IPS-20b (cell line): Measurements from ENCODE around the gene CTPS1.

Experiments
- H3K27ac ChIP-seq: one replicate; pipeline ENCODE4 v1.5.1; 2013; ENCODE audit warnings: low read length
- H3K27me3 ChIP-seq: 2 replicates; pipeline ENCODE4 v1.6.1; 2013; ENCODE audit warnings: mild to moderate bottlenecking, low read length, inconsistent platforms; ENCODE audit not compliant: insufficient read depth
- H3K36me3 ChIP-seq: 2 replicates; pipeline ENCODE4 v1.6.1; 2013; ENCODE audit warnings: low read depth, mild to moderate bottlenecking, inconsistent platforms, low read length, moderate library complexity; ENCODE audit not compliant: insufficient read depth
- H3K4me1 ChIP-seq: 2 replicates; pipeline ENCODE4 v1.6.1; 2013; ENCODE audit warnings: mild to moderate bottlenecking, control low read depth, inconsistent platforms, low read length, moderate library complexity; ENCODE audit not compliant: insufficient read depth
- H3K4me3 ChIP-seq: 2 replicates; pipeline ENCODE4 v1.5.1; 2013; ENCODE audit warnings: mild to moderate bottlenecking, low read length, inconsistent platforms
- H3K9ac ChIP-seq: 2 replicates; pipeline ENCODE4 v1.6.1; 2013; ENCODE audit warnings: low read depth, mild to moderate bottlenecking, inconsistent platforms, low read length, moderate library complexity
- H3K9me3 ChIP-seq: 2 replicates; pipeline ENCODE4 v1.6.1; 2013; ENCODE audit warnings: mild to moderate bottlenecking, low read depth, low read length, inconsistent platforms; ENCODE audit not compliant: insufficient read depth

The CTPS1 gene

GRCh38 chr1:41030872-41031616 is 51.5 kb downstream of the CTPS1 start:
- Histone ChIP-seq H3K9me3 (no peaks in the 10 kb centered on the region), H3K27ac (no peak overlapping the region), H3K9ac (no peak overlapping the region), H3K36me3 (peaks cover 7% of the 10 kb centered on the region; the same call in 1 of the 2 replicates), H3K4me3 (no peak overlapping the region), H3K27me3 (peaks cover 4% of the 10 kb centered on the region; the same call in 1 of the 2 replicates), H3K4me1 (no peaks in the 10 kb centered on the region)

GRCh38 chr1:41032147-41032546 is 52.7 kb downstream of the CTPS1 start:
- Histone ChIP-seq H3K4me1 (no peaks in the 10 kb centered on the region), H3K36me3 (peaks cover 16% of the 10 kb centered on the region; the same call in 1 of the 2 replicates), H3K27me3 (no peaks in the 10 kb centered on the region), H3K4me3 (no peak overlapping the region), H3K27ac (no peak overlapping the region), H3K9ac (no peak overlapping the region), H3K9me3 (no peaks in the 10 kb centered on the region)

GRCh38 chr1:41033272-41033671 is 53.8 kb downstream of the CTPS1 start:
- Histone ChIP-seq H3K4me1 (no peaks in the 10 kb centered on the region), H3K9ac (no peak overlapping the region), H3K27ac (no peak overlapping the region), H3K9me3 (no peaks in the 10 kb centered on the region), H3K36me3 (peaks cover 20% of the 10 kb centered on the region; the same call in 1 of the 2 replicates), H3K4me3 (no peak overlapping the region), H3K27me3 (no peaks in the 10 kb centered on the region)

GRCh38 chr1:41037116-41037903 is 57.8 kb downstream of the CTPS1 start:
- Histone ChIP-seq H3K27me3 (no peaks in the 10 kb centered on the region), H3K4me3 (no peak overlapping the region), H3K4me1 (no peaks in the 10 kb centered on the region), H3K27ac (no peak overlapping the region), H3K36me3 (peaks cover 23% of the 10 kb centered on the region; the same call in 1 of the 2 replicates), H3K9ac (no peak overlapping the region), H3K9me3 (no peaks in the 10 kb centered on the region)

GRCh38 chr1:41038110-41038509 is 58.6 kb downstream of the CTPS1 start:
- peaks cover 23% of the 10 kb centered on the region; the same call in 1 of the 2 replicates for H3K36me3 ChIP-seq

GRCh38 chr1:41041614-41042270 is 62.2 kb downstream of the CTPS1 start:
- peaks cover 23% of the 10 kb centered on the region; the same call in 1 of the 2 replicates for H3K36me3 ChIP-seq
- no peak overlapping the region for H3K27ac ChIP-seq
- H3K9ac ChIP-seq: no peak overlapping the region
- H3K27me3 ChIP-seq: no peaks in the 10 kb centered on the region
- no peaks in the 10 kb centered on the region for H3K9me3 ChIP-seq
- no peaks in the 10 kb centered on the region; the same call in 1 of the 2 replicates for H3K4me1 ChIP-seq
- no peak overlapping the region for H3K4me3 ChIP-seq

More at GRCh38 chr1:41038110-41038509, 58.6 kb downstream of the CTPS1 start:
- no peaks in the 10 kb centered on the region for H3K4me1 ChIP-seq
- no peak overlapping the region for H3K4me3 ChIP-seq
- H3K9me3 ChIP-seq: no peaks in the 10 kb centered on the region
- no peak overlapping the region for H3K9ac ChIP-seq
- H3K27me3 ChIP-seq: no peaks in the 10 kb centered on the region
- no peak overlapping the region for H3K27ac ChIP-seq

GRCh38 chr1:41044187-41044586 is 64.7 kb downstream of the CTPS1 start:
- no peak overlapping the region for H3K27ac ChIP-seq
- no peaks in the 10 kb centered on the region for H3K27me3 ChIP-seq
- peaks cover 15% of the 10 kb centered on the region; the same call in 1 of the 2 replicates for H3K36me3 ChIP-seq
- H3K9ac ChIP-seq: no peak overlapping the region
- H3K9me3 ChIP-seq: no peaks in the 10 kb centered on the region
- no peak overlapping the region for H3K4me3 ChIP-seq
- no peaks in the 10 kb centered on the region; the same call in 1 of the 2 replicates for H3K4me1 ChIP-seq

- Histone ChIP-seq H3K4me1 (no peaks in the 10 kb centered on the region; the same call in 1 of the 2 replicates), H3K4me3 (no peak overlapping the region), H3K9ac (no peak overlapping the region), H3K36me3 (peaks cover 15% of the 10 kb centered on the region; the same call in 1 of the 2 replicates), H3K27ac (no peak overlapping the region), H3K9me3 (no peaks in the 10 kb centered on the region), H3K27me3 (no peaks in the 10 kb centered on the region)
Observed at GRCh38 chr1:41045740-41046139, 66.2 kb downstream of the CTPS1 start.

GRCh38 chr1:41046347-41046775 is 66.9 kb downstream of the CTPS1 start:
- Histone ChIP-seq H3K27ac (no peak overlapping the region), H3K9me3 (no peaks in the 10 kb centered on the region), H3K27me3 (no peaks in the 10 kb centered on the region), H3K4me1 (no peaks in the 10 kb centered on the region; the same call in 1 of the 2 replicates), H3K4me3 (no peak overlapping the region), H3K9ac (no peak overlapping the region), H3K36me3 (peaks cover 15% of the 10 kb centered on the region; the same call in 1 of the 2 replicates)

GRCh38 chr1:41048540-41048939 is 69.0 kb downstream of the CTPS1 start:
- H3K9ac ChIP-seq: no peak overlapping the region
- H3K27ac ChIP-seq: no peak overlapping the region
- H3K4me1 ChIP-seq: no peaks in the 10 kb centered on the region; the same call in 1 of the 2 replicates
- no peaks in the 10 kb centered on the region for H3K27me3 ChIP-seq
- no peak overlapping the region for H3K4me3 ChIP-seq
- peaks cover 15% of the 10 kb centered on the region; the same call in 1 of the 2 replicates for H3K36me3 ChIP-seq
- no peaks in the 10 kb centered on the region for H3K9me3 ChIP-seq

- H3K27me3 ChIP-seq: no peaks in the 10 kb centered on the region
- no peak overlapping the region for H3K27ac ChIP-seq
- H3K36me3 ChIP-seq: peaks cover 8% of the 10 kb centered on the region; the same call in 1 of the 2 replicates
- no peak overlapping the region for H3K4me3 ChIP-seq
- no peaks in the 10 kb centered on the region for H3K9me3 ChIP-seq
- H3K4me1 ChIP-seq: no peaks in the 10 kb centered on the region
- H3K9ac ChIP-seq: no peak overlapping the region
Observed at GRCh38 chr1:41051022-41051421, 71.5 kb downstream of the CTPS1 start.
